Colonic mucosa (tissue), 4 donors: Measurements from ENCODE around the gene APOB. TPM values are rescaled to one million over a fixed set of nuclear protein-coding genes. Genes with fewer than 3 reads are reported as not detected.

Experiments used
- DNase-seq: peaks from one replicate; pipeline ENCODE4 v3.0.0-alpha.2; 2020
- H3K27ac ChIP-seq: fragments of 200-600 bp; one replicate; pipeline ENCODE4 v1.8.0; 2021
- H3K27me3 ChIP-seq: fragments of 200-600 bp; one replicate; pipeline ENCODE4 v1.8.0; 2021
- H3K36me3 ChIP-seq: fragments of 200-600 bp; one replicate; pipeline ENCODE4 v1.8.0; 2021
- H3K4me1 ChIP-seq: fragments of 200-600 bp; one replicate; pipeline ENCODE4 v1.8.0; 2021; ENCODE audit warnings: mild to moderate bottlenecking
- H3K4me3 ChIP-seq: fragments of 200-600 bp; one replicate; pipeline ENCODE4 v1.8.0; 2021
- H3K9ac ChIP-seq, 2 donors: one replicate each; pipeline ENCODE4 v1.7.0; 2013; ENCODE audit warnings: control low read depth in 2 of 2, low read depth in 2 of 2, low read length in 2 of 2
- H3K9me3 ChIP-seq: fragments of 200-600 bp; one replicate; pipeline ENCODE4 v1.8.0; 2021
- intact Hi-C: fragments of 100-400 bp; cut with DNase I; formaldehyde crosslinking; loops from one replicate; pipeline ENCODE4 v1.14.1; 2022
- total RNA-seq, 2 donors: library from RNA; stranded (reverse); fragmentation: NEBNext Ultra II Directional in 1 of 2; extraction: Animal tissue kit (Norgen Biotek cat#: 25700) in 1 of 2; gene quantifications; one replicate each; pipeline ENCODE4 v1.2.1, GENCODE V29; 2021
- TF ChIP-seq, protein P1 (sequence below): fragments of 200-600 bp; IDR thresholded peaks from one replicate; pipeline ENCODE4 v1.8.0; 2022; ENCODE audit warnings: antibody characterized with exemption, mild to moderate bottlenecking
- donor health status: healthy.
- donor health status: DM: no; HTN: no; CAD: no.
- donor health status: DM: no; HTN: no; CAD: no.

Gene APOB
- total RNA-seq, 2 donors from 2014 or later: 1.0 to 3.3 TPM

DNA sequence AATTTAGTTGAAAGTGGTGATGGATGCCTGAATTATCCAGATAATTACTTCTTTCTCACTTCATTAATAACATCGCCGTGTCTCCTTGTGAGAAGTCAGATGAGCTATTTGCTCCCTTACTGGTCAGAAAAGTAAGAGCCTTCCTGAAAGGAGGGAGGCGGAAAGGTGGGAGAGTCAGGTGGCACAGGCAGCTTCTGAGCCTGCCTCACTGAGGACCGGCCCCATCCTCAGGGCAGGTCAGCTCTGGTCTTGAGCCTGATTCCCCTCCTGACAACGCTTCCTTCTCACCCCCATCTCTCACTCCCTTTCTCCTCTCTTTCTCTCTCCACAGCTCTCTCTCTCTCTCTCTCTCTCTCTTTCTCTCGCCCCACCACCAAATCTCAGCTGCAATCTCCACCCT, 10.1 kb upstream of the APOB start:
- TF ChIP-seq, protein P1, sequence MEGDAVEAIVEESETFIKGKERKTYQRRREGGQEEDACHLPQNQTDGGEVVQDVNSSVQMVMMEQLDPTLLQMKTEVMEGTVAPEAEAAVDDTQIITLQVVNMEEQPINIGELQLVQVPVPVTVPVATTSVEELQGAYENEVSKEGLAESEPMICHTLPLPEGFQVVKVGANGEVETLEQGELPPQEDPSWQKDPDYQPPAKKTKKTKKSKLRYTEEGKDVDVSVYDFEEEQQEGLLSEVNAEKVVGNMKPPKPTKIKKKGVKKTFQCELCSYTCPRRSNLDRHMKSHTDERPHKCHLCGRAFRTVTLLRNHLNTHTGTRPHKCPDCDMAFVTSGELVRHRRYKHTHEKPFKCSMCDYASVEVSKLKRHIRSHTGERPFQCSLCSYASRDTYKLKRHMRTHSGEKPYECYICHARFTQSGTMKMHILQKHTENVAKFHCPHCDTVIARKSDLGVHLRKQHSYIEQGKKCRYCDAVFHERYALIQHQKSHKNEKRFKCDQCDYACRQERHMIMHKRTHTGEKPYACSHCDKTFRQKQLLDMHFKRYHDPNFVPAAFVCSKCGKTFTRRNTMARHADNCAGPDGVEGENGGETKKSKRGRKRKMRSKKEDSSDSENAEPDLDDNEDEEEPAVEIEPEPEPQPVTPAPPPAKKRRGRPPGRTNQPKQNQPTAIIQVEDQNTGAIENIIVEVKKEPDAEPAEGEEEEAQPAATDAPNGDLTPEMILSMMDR: no peak

DNA sequence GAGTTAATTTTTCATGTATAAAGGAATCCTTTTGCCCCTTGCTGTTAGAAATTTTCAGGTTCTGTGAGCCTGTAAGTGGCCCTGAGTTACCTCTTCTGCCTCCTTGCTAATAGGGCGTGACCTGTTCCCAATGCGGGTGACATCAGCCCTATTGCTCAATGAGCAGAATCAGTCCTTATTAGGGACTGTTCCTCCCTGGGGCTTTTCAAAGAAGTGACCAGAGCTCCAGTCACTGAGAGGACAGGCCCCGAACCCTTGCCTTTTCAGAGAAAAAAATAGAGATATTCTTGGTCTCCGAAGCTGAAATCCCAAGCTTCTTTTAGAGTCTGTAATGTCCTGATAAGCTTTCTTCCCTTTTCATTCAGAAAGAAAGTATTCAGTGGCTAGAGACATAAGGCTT, 8.2 kb upstream of the APOB start:
- Histone ChIP-seq H3K4me1 (no peaks in the 10 kb centered on the region), H3K27me3 (no peaks in the 10 kb centered on the region), H3K27ac (no peak overlapping the region), H3K36me3 (no peaks in the 10 kb centered on the region), H3K9me3 (no peaks in the 10 kb centered on the region), H3K9ac (no peak overlapping the region), H3K4me3 (no peak overlapping the region)
- DNase-seq: no peak
- TF ChIP-seq, protein P1: no peak
- intact Hi-C loops: no loop called here

More for the DNA sequence above, 10.1 kb upstream of the APOB start:
- Histone ChIP-seq H3K36me3 (no peaks in the 10 kb centered on the region), H3K9ac (no peak overlapping the region), H3K9me3 (no peaks in the 10 kb centered on the region), H3K4me3 (no peak overlapping the region), H3K4me1 (no peaks in the 10 kb centered on the region), H3K27ac (no peak overlapping the region), H3K27me3 (no peaks in the 10 kb centered on the region)
- intact Hi-C loops: no loop called here
- DNase-seq: no peak

DNA sequence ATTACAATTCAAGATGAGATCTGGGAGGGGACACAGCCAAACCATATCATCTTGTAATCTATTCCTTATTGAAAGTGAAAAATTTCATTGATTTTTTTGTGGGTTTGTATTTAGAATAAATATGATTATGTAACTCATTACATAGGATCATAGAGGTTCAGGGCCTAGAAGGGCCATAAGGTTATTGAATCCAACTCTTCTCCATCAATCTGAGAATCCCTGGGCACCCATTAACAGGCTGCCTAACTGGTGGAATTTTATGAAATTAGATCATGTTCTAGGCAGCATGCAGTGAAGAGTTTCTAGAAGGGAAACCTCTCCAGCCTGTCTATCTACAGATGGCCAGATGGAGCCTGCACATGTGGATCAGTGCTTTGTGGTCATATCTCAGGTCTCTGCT, 6.3 kb upstream of the APOB start:
- TF ChIP-seq, protein P1: no peak
- DNase-seq: no peak
- no peak overlapping the region for H3K4me3 ChIP-seq
- H3K4me1 ChIP-seq: no peaks in the 10 kb centered on the region
- H3K27me3 ChIP-seq: no peaks in the 10 kb centered on the region
- H3K9ac ChIP-seq: no peak overlapping the region
- intact Hi-C loops: no loop called here
- no peak overlapping the region for H3K27ac ChIP-seq
- H3K36me3 ChIP-seq: no peaks in the 10 kb centered on the region
- no peaks in the 10 kb centered on the region for H3K9me3 ChIP-seq

DNA sequence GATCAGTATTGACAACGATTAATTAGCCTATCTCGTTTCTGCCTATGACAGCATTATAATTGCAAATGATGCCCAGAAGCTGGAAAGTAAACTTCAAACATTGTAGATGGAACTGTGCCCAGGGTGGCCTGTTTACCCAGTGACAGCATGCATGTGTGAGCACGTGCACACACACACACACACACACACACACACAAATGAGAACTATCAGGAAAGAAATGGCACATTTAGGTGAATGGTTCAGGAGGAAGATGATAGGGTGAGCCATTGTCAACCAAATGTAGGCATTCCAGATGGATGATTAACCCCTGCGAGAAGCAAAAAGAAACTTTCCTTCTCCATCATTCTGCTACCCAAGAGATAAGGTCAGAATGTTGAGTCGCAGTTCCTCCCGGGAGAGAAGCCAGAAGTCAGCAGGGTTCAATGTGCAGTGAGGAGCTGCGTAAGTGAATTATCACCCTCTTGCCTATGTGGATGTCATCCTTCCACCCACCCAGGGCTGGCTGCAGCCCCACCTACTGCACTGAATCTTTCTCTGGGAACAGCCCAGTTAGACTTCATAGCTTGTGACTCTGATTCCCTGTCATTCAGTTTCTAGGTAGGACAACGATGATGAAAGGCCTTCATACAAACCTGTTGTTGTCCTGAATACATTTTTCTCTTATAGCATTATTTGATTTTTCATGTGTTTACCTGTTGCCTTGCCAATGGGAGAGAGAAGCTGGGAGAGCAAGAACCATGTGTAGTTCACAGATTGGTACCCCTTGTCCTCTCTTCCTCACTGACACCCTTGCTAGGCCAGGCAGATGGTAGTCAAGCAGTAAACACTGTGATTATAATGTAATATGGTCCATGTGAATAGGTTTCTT, 3.5 kb upstream of the APOB start:
- Histone ChIP-seq H3K27ac (no peak overlapping the region), H3K9me3 (no peaks in the 10 kb centered on the region), H3K27me3 (peaks cover 4% of the 10 kb centered on the region), H3K36me3 (no peaks in the 10 kb centered on the region), H3K4me1 (peaks cover 4% of the 10 kb centered on the region), H3K4me3 (no peak overlapping the region), H3K9ac (no peak overlapping the region)
- intact Hi-C loops: no loop called here
- TF ChIP-seq, protein P1: no peak
- no peak for DNase-seq

DNA sequence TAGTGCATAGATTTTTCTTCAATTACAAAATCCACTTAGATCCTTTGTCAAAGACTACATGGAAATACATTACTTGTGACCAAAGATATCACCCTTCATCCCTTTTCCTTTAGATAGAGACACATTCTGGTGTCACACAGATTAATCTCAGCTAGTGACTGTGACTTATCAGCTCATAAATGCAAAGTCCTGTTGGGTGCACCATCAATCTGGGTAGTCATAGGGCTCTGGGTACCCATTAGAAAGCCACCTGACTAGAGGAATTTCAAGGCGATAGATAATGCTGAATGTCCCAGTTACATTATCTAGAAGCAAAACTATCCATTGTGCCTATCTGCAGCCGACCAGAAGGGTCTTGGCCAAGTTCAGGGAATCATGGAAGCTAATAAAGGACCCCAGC, 2.6 kb upstream of the APOB start:
- Histone ChIP-seq H3K4me3 (no peak overlapping the region), H3K4me1 (peaks cover 4% of the 10 kb centered on the region), H3K9ac (no peak overlapping the region), H3K9me3 (no peaks in the 10 kb centered on the region), H3K27ac (no peak overlapping the region), H3K36me3 (no peaks in the 10 kb centered on the region), H3K27me3 (peaks cover 4% of the 10 kb centered on the region)
- intact Hi-C loops: no loop called here
- DNase-seq: no peak
- TF ChIP-seq, protein P1: no peak
